ENCODE results near the gene EFNA3. TPM values are rescaled to one million over a fixed set of nuclear protein-coding genes. Genes with fewer than 3 reads are reported as not detected.

The EFNA3 gene
- total RNA-seq, 1 donor from 2014 or later, result 1.2 TPM

DNA sequence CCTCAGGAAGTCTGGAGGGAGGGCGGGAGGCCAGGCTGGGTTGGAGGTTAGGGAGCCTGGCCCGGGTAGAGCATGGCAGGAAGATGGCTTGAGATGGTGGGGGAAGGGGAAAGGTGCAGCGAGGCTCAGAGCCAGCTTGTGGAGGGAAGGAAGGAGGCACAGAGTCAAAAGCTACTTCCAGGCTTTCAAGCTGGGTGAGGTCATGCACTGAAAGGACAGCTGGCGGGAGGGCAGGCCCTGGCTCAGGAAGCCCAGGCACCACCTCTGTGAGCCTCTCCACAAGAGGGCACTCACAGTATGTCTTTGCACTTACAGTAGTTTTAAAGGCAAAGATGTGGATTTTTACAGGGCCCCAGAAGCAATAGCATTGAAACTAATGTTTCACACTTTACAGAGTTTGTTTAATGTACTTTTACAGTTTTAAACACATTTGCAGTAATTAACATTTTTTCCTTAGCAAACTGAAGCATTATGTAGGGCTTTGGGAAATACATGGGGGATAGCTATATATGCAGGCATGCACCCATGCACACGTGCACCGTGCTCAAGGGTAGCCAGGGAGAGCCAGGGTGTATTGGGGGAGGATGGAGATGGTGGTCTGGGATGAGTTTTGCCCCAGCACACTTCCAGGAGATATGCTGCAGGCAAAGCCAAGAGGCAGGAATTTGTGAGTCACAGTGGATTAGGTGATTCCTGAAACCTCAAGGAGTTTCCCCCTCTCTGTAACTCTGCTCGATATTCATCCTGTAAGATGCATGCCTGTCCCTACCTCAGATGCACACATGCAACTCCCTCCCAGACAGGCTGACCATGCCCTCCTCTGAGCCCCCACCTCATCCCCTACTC lies 33.6 kb upstream of the EFNA3 start:
- intact Hi-C loops (cut with DNase I), result no loop called here
- peak; percentile 90 for DNase-seq (ENCODE audit: low spot score)

DNA sequence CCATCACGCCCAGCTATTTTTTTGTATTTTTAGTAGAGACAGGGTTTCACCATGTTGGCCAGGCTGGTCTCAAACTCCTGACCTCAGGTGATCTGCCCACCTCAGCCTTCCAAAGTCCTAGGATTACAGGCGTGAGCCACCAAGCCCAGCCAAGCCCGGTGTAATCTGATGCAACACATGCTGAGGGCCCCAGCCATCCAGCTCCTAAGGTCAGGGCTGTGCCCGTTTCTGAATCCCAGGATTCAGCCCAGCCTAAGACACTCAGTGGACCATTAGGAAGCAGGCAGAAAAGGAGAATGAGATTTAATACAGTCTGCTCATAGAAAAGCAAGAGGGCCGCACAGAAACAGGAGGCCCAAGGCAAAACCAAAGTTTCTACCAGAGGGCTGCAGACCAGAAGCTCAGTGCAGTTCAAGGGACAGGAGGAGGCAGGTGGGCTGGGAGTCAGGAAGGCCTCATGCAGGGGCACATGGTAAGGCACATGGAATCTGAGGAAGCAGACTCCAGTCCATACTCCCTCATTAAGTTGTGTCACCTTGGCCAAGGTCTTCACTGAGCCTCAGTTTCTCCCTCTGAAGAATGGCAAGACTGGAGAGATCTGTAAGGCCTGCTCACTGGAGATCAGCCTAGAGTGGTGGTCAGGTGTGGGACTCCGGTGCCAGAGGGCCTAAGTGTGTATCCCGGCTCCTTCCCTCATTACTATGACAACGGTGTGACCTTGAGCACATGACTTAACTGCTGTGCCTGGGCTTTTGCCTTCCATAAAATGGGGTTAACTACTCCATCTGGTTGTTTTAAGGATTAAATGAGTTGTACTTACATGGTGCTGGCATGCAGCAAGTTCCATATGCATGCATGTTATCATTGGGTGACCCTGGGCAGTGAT lies 29.9 kb upstream of the EFNA3 start:
- DNase-seq (ENCODE audit: low spot score), result no peak
- intact Hi-C loops (cut with DNase I), result no loop called here

DNA sequence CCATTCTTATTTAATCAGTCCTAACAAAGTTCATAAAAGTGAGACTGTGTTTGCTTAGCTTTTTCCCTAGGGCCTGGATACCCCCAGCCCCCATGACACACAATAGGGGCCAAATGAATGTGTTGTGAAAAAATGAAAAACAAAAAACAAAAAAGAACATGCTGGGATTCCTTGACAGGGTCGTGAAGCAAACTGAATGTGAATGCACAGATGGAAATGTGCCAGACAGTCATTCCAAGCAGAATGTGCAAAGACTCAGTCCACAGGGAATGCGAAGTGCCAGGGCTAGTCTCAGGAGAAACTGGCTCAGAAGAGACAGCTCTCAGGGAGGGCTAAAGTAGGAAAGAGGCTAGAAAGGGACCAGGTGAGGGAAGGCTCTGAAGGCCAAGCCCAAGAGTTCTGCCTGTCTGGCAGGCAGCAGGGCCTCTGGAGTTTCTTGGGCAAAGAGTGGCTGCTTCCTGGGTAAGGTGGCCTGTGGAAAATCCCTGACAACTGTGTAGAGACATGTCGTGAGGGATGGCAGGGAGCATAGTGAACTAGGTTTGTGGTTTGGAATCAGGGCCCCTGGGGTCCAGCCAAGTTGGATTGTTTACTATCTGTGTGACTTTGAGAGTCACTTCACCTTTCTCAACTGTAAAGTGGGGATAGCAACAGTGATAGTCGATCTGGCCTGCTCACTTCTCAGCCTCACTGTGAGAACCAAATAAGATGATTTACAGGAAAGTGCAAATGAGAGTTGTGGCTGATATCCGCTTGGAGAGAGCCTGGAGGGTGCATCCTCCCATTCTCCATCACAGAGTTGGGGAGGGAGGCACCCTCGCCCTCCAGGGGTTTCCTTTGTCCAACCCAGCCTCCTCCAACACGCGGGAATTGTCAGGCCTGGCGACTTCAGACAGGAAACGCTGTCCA lies 28.7 kb upstream of the EFNA3 start:
- intact Hi-C loops (cut with DNase I), result loop anchor here (2.0 to 5.0 kb wide), 3 partner anchors 35 to 87 kb away; partner anchors contain the start of genes SLC50A1 and ZBTB7B
- DNase-seq (ENCODE audit: low spot score), result no peak

DNA sequence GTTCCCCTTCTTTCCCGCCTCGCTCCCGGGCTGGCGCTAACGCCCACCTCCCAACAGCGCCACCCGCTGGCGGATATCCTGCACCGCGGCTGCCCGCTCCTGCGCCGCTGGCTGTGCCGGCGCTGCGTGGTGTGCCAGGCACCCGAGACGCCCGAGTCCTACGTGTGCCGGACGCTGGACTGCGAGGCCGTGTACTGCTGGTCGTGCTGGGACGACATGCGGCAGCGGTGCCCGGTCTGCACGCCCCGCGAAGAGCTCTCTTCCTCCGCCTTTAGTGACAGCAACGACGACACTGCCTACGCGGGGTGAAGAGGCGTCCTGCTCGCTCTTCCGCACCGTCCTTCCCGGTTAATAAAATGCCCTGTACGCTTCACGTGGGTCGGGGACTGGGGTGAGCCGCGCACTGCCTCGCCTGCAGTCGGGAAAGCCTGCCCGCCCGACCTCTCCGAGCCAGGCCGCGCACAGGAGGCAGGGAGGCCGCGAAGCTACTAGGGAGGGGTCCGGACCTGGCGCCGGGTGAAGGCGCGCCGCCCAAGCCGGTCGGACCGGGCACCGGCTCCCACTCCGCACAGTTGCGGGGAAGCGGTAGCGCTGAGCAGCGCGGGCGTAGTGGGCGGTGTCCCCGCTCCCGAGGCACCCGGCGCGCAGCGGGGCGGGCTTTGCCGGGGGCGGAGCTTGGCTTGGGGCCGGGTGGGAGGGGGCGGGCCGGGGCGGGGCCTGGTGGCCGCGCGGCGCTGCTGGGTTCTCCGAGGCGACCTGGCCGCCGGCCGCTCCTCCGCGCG lies 27.9 kb upstream of the EFNA3 start, which contains the start of gene ADAM15:
TSS of gene ADAM15 (plus strand) at position 757 of the 782 bp plus-strand sequence. CDS start 71 bp downstream, outside the sequence.
- peak; percentile 94 for DNase-seq (ENCODE audit: low spot score)
- intact Hi-C loops (cut with DNase I), result loop anchor here (2.0 to 5.0 kb wide), 3 partner anchors 34 to 87 kb away; partner anchors contain the start of genes SLC50A1 and ZBTB7B

DNA sequence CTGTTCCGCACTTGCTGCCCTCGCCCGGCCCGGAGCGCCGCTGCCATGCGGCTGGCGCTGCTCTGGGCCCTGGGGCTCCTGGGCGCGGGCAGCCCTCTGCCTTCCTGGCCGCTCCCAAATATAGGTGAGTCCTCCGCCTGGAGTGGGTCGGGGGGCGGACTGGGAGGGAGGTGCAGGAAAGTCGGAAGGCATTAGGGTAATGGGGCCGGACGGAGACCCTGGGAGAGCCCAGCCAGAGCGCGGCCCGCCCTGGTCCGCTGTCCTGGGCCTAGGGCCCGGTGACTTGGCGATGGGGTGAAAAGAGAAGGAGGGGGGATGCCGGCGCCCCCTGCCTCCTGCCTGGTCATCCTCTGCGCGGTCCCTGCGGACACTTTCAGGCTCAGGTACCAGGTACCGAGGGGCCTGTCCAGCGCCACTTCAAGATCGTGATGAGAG lies 27.3 kb upstream of the EFNA3 start:
- intact Hi-C loops (cut with DNase I), result loop anchor here (2.0 to 5.0 kb wide), 3 partner anchors 33 to 86 kb away; partner anchors contain the start of genes SLC50A1 and ZBTB7B
- no peak for DNase-seq (ENCODE audit: low spot score)

DNA sequence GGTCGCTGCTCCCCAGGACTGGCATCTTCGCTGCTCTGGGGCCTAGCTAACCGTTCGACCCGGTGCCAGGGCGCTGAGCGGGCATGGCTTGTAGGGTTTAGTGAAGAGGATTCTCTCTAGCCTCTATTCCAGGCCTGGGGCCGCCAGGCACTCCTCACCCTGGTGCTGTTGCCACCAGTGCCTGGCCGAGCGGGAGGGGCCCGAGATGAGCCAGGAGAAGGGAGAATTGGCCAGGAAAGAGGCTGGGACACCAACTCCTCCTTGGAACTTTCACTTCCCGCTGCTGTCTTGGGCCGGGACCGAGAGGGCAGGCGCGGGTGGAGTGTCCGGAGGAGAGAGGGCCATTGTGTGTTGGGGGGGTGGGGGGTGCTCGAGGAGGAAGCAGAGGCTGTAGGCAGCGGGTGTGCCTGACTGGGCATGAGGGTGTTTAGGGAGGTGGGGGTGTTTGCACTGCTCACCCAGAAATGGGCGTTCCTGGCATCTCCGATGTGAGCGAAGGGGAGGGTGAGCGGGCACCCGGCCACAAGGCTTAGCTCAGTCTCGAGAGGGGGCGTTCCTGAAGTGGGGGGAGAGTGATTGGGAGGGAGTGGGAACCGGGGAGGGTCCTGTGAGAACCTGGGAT lies 26.7 kb upstream of the EFNA3 start:
- intact Hi-C loops (cut with DNase I), result loop anchor here (2.0 to 5.0 kb wide), 3 partner anchors 33 to 85 kb away; partner anchors contain the start of genes SLC50A1 and ZBTB7B
- peak; percentile 85 for DNase-seq (ENCODE audit: low spot score)

DNA sequence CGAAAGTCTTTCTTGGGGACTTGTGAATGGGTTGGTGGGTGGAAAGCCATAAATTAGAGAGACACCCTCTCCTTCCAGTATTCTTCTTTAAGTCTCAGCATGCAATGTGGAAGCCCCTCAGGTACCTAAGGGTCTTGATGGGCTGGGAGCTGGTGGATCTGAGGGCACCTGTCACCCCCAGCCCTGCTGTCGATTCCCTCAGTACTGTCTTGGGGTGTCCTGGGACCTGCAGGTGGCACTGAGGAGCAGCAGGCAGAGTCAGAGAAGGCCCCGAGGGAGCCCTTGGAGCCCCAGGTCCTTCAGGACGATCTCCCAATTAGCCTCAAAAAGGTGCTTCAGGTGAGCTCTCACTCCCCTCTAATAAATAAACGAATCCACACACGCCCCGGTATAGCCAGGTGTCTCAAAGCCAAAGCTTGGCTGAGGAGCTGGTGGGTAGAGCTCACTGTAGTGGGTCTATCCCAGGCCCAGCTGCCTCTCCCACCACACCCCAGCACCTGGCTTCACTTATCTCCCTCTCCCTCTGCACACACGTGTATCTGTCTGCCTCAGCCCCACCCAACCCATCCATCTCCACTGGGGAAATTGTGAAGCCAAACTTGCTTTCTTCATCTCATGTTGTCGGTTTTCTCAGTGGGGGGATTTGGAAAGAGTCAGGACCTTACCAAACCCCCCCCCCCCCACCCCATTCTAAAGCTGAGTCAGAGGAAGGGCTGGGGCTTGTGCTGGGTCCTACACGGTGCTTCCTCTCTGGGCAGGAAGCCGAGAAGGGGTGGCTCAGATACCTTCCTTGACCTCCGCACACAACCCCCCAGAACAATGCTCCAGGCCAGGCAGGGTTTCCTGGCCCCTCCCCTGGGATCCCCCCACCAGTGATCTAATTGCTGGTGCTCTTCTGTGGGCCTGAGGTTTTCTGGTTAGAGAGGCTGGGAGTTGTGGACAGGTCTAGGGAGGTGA lies 25.9 kb upstream of the EFNA3 start:
- peak; percentile 83 for DNase-seq (ENCODE audit: low spot score)
- intact Hi-C loops (cut with DNase I), result loop anchor here (5.0 kb wide), 1 partner anchor 85 kb away; the partner anchor contains the start of gene SLC50A1

DNA sequence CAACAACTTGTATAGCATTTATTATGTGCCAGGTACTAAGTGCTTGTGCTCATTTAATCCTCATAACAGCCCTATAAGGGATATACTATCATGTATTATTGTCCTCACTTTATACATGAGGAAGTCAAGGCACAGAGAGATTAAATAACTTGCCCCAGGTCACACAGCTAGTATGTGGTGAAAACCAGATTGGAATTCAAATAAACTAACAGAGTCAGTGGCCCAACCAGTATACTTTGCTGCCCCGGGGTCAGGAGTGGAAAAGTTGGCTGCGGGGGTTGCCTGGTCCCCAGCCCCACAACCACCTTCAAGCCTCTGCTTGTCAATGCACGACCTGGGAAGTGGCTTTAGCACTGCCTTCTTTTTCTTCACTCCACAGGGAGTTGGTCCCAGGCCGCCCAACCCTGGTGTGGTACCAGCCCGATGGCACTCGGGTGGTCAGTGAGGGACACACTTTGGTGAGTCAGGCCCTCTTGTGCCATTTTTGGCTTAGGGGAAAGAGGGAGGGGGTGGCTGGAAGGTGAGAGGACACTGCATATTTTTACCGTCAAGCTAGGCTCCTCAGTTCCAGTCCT lies 25.0 kb upstream of the EFNA3 start:
- intact Hi-C loops (cut with DNase I), result loop anchor here (5.0 kb wide), 1 partner anchor 84 kb away; the partner anchor contains the start of gene SLC50A1
- DNase-seq (ENCODE audit: low spot score), result no peak

DNA sequence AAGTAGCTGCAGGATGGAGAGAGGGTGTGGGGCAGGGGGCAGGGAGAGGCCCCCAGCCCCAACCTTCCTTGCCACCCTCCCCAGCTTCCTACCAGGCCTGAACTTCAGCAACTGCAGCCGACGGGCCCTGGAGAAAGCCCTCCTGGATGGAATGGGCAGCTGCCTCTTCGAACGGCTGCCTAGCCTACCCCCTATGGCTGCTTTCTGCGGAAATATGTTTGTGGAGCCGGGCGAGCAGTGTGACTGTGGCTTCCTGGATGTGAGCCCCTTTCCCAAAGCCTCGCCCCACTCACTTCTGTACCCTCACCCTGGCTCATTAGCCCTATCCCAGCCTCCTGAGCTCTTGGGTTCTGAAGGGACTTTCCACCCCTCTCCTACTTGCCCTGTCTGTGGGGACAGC lies 21.5 kb upstream of the EFNA3 start:
- DNase-seq (ENCODE audit: low spot score), result no peak
- intact Hi-C loops (cut with DNase I), result no loop called here

DNA sequence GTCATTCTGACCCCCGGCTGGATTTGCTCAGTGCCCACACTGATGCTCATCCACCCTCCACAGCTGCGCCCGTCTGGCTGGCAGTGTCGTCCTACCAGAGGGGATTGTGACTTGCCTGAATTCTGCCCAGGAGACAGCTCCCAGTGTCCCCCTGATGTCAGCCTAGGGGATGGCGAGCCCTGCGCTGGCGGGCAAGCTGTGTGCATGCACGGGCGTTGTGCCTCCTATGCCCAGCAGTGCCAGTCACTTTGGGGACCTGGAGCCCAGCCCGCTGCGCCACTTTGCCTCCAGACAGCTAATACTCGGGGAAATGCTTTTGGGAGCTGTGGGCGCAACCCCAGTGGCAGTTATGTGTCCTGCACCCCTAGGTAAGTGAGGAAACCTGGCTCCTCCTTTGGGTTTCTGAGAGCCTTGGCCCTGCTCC lies 20.8 kb upstream of the EFNA3 start:
- intact Hi-C loops (cut with DNase I), result no loop called here

DNA sequence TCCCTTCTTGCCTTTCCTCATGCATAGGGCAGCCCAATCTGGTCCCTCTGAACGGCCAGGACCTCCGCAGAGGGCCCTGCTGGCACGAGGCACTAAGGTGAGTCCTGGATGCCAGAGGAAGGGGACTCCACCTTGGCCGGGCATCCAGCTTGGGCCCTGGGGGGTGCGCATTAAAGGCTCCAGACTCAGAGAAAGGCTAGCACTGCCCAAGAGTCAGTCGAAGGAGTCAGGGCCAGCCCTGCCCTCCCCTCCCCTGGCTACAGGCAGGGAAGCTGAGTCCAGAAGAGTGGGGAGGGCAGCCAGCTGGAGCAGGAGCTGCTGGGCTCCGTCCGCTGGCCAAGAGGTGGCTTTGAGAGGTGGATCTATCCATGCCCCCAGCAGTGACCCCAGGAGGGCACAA lies 17.9 kb upstream of the EFNA3 start:
- no peak for DNase-seq (ENCODE audit: low spot score)

More for the DNA sequence above, 20.8 kb upstream of the EFNA3 start:
- DNase-seq (ENCODE audit: low spot score), result no peak

DNA sequence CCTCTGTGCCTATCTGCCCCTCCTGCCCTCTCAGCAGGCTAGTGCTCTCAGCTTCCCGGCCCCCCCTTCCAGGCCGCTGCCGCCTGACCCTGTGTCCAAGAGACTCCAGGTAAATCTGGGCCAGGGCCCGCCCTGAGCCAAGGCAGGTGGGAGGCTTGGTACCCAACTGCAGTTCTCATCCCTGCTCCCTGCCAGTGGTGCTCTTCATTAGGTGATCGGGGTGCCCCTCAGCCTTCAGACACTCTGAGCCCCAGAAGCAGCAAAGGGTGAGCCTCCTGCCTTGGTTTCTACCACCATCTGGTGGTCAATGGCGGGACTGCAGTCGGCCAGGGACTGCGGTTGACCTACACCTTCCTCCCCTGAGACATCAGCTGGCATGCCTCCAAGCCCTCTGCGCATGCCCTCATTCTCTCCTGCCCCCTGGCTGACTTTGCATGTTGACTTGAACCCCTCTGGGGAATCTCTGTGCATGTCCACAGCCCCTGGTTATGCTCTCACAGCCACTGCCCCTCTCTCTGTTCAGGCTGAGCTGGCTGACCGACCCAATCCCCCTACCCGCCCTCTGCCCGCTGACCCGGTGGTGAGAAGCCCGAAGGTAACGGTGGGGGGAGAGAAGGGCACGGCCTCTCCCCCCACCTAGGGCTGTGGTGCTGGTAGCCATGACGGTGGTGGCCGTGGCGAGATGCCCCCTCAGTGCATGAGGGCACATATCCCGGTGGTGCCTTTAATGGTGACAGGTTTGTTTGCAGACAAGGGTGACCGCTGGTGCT lies 17.1 kb upstream of the EFNA3 start:
- intact Hi-C loops (cut with DNase I), result loop anchor here (2.0 to 5.0 kb wide), 2 partner anchors 15 to 44 kb away; no protein-coding TSS in a partner anchor
- DNase-seq (ENCODE audit: low spot score), result peak; percentile 92

More for the DNA sequence above, 17.9 kb upstream of the EFNA3 start:
- intact Hi-C loops (cut with DNase I), result loop anchor here (2.0 to 5.0 kb wide), 2 partner anchors 14 to 43 kb away; no protein-coding TSS in a partner anchor

DNA sequence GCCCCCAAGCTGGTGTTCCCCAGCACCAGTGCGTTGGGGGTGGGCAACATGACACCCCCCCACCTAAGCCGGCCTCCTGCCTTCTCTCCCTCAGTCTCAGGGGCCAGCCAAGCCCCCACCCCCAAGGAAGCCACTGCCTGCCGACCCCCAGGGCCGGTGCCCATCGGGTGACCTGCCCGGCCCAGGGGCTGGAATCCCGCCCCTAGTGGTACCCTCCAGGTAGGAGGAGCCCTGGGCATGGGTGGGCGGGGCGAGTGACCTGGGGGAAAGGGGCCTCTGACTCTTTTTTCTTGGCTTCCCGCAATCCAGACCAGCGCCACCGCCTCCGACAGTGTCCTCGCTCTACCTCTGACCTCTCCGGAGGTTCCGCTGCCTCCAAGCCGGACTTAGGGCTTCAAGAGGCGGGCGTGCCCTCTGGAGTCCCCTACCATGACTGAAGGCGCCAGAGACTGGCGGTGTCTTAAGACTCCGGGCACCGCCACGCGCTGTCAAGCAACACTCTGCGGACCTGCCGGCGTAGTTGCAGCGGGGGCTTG lies 16.4 kb upstream of the EFNA3 start:
- intact Hi-C loops (cut with DNase I), result loop anchor here (5.0 kb wide), 1 partner anchor 45 kb away; no protein-coding TSS in a partner anchor

DNA sequence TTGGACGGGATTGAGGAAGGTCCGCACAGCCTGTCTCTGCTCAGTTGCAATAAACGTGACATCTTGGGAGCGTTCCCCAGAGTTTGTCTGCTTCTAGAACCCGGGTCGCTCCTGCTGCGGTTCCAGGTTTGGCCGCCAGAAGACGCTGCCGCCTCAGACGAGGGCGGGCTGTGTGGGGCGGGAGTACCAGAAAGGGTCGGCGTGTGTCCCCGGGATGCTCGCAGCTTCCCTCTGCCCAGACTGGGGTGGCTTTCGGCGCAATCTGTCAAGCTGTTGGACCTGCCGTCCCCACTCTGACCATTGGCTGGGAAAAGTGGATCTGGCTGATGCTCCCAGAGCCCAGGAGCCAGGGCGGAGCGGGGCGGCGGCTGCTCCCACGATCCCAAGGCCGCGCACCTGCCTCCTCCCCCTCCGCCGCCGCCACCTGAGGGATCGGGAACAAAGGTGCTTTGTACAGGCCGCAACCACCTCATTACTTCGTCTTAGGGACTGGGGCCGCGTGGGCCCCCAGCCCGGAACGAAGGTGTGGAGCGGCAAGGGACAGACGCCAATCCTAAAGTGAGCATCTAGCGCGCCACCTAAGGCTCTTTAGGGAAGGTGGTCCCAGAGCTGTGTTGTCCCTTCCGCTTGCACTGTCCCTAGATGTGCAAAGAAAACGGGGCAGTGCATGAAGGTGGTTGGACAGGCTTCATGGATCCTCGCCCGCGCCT lies 15.8 kb upstream of the EFNA3 start:
- intact Hi-C loops (cut with DNase I), result loop anchor here (1.0 to 5.0 kb wide), 2 partner anchors 21 to 46 kb away; no protein-coding TSS in a partner anchor

More for the DNA sequence above, 16.4 kb upstream of the EFNA3 start:
- DNase-seq (ENCODE audit: low spot score), result no peak

More for the DNA sequence above, 15.8 kb upstream of the EFNA3 start:
- DNase-seq (ENCODE audit: low spot score), result no peak
